Measurements from ENCODE around the gene RIIAD1.
"Not testable (repeated sequence)": the region's sequence is repeated elsewhere in the genome, so short reads cannot be mapped to it uniquely, and the experiment has no call there.

DNA sequence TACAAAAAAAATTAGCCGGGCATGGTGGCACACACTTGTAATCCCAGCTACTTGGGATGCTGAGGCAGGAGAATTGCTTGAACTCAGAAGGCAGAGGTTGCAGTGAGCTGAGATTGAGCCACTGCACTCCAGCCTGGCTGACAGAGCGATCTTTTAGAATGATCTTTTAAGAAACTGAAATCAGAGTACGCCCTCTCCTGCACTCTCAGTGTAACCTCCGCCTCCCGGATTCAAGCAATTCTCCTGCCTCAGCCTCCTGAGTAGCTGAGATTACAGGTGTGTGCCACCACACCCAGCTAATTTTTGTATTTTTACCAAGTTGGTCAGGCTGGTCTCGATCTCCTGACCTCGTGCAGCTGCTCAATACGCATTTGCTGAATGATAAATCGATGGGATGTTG is 12.7 kb downstream of the RIIAD1 start:
- TF ChIP-seq, protein P1, sequence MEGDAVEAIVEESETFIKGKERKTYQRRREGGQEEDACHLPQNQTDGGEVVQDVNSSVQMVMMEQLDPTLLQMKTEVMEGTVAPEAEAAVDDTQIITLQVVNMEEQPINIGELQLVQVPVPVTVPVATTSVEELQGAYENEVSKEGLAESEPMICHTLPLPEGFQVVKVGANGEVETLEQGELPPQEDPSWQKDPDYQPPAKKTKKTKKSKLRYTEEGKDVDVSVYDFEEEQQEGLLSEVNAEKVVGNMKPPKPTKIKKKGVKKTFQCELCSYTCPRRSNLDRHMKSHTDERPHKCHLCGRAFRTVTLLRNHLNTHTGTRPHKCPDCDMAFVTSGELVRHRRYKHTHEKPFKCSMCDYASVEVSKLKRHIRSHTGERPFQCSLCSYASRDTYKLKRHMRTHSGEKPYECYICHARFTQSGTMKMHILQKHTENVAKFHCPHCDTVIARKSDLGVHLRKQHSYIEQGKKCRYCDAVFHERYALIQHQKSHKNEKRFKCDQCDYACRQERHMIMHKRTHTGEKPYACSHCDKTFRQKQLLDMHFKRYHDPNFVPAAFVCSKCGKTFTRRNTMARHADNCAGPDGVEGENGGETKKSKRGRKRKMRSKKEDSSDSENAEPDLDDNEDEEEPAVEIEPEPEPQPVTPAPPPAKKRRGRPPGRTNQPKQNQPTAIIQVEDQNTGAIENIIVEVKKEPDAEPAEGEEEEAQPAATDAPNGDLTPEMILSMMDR (IDR thresholded peaks at IDR 0.05): not testable (repeated sequence)
- not testable (repeated sequence) for TF ChIP-seq POLR2A (IDR thresholded peaks at IDR 0.05; ENCODE audit: low read depth); POLR2AphosphoS5 (IDR thresholded peaks at IDR 0.05)
